Measurements from ENCODE around the gene COG7.

DNA sequence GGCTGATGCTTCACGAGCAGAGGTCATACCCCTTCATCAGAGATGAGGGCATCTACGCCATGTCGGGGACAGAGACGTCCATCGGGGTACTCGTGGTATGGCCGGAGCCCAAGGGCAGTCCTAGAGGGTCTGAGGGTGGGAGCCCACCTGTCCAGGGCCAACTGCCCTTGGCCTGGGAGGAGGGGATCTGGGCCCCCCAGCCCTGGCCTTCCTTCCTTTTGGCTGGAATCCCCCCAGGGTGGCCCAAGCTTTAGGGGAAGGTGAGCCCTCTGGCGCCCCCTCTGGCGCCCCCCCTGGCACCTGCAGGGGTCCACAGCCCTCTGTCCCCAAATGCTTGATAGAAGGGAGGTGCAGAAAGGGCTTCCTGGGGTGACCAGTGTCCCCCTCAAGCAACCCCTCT is 81.6 kb downstream of the COG7 start:
- TF ChIP-seq, protein P1, sequence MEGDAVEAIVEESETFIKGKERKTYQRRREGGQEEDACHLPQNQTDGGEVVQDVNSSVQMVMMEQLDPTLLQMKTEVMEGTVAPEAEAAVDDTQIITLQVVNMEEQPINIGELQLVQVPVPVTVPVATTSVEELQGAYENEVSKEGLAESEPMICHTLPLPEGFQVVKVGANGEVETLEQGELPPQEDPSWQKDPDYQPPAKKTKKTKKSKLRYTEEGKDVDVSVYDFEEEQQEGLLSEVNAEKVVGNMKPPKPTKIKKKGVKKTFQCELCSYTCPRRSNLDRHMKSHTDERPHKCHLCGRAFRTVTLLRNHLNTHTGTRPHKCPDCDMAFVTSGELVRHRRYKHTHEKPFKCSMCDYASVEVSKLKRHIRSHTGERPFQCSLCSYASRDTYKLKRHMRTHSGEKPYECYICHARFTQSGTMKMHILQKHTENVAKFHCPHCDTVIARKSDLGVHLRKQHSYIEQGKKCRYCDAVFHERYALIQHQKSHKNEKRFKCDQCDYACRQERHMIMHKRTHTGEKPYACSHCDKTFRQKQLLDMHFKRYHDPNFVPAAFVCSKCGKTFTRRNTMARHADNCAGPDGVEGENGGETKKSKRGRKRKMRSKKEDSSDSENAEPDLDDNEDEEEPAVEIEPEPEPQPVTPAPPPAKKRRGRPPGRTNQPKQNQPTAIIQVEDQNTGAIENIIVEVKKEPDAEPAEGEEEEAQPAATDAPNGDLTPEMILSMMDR (IDR thresholded peaks at IDR 0.05): peak; percentile 26; the same call in 1 of the 2 replicates
- no peak for TF ChIP-seq ZFX (IDR thresholded peaks at IDR 0.05; ENCODE audit: borderline replicate concordance)

Measured in 22Rv1 (cell line).